ENCODE data around the gene CDH8.

The CDH8 gene

GRCh38 chr16:62036101-62036801, at the start of gene CDH8:
TSS of gene CDH8 (minus strand) at chr16:62036438. CDS start at chr16:62021403, 15,035 bp downstream.
- DNase-seq (ENCODE audit: low read depth in 2 of 2): no peak

- DNase-seq (ENCODE audit: low read depth in 2 of 2): no peak
Measured at GRCh38 chr16:62079236-62079635, 43.0 kb upstream of the CDH8 start.

GRCh38 chr16:62077998-62078397, 41.8 kb upstream of the CDH8 start:
- DNase-seq (ENCODE audit: low read depth in 2 of 2): no peak

GRCh38 chr16:62076886-62077285, 40.6 kb upstream of the CDH8 start:
- DNase-seq (ENCODE audit: low read depth in 2 of 2): no peak

- no peak for DNase-seq (ENCODE audit: low read depth in 2 of 2)
Measured at GRCh38 chr16:62068747-62069146, 32.5 kb upstream of the CDH8 start.

- no peak for DNase-seq (ENCODE audit: low read depth in 2 of 2)
Measured at GRCh38 chr16:62067981-62068380, 31.7 kb upstream of the CDH8 start.

GRCh38 chr16:62067182-62067581, 30.9 kb upstream of the CDH8 start:
- no peak for DNase-seq (ENCODE audit: low read depth in 2 of 2)

- DNase-seq (ENCODE audit: low read depth in 2 of 2): no peak
Measured at GRCh38 chr16:62066747-62067146, 30.5 kb upstream of the CDH8 start.

- no peak for DNase-seq (ENCODE audit: low read depth in 2 of 2)
Measured at GRCh38 chr16:62064173-62064572, 27.9 kb upstream of the CDH8 start.

GRCh38 chr16:62060089-62060488, 23.9 kb upstream of the CDH8 start:
- no peak for DNase-seq (ENCODE audit: low read depth in 2 of 2)

- DNase-seq (ENCODE audit: low read depth in 2 of 2): no peak
Measured at GRCh38 chr16:62059527-62059926, 23.3 kb upstream of the CDH8 start.

GRCh38 chr16:62058412-62058811, 22.2 kb upstream of the CDH8 start:
- no peak for DNase-seq (ENCODE audit: low read depth in 2 of 2)

GRCh38 chr16:62051942-62052341, 15.7 kb upstream of the CDH8 start:
- DNase-seq (ENCODE audit: low read depth in 2 of 2): no peak

GRCh38 chr16:62050793-62051192, 14.6 kb upstream of the CDH8 start:
- no peak for DNase-seq (ENCODE audit: low read depth in 2 of 2)

GRCh38 chr16:62046801-62047200, 10.6 kb upstream of the CDH8 start:
- no peak for DNase-seq (ENCODE audit: low read depth in 2 of 2)

- DNase-seq (ENCODE audit: low read depth in 2 of 2): no peak
Measured at GRCh38 chr16:62041401-62041800, 5.2 kb upstream of the CDH8 start.

GRCh38 chr16:62038646-62039045, 2.4 kb upstream of the CDH8 start:
- no peak for DNase-seq (ENCODE audit: low read depth in 2 of 2)

- no peak for DNase-seq (ENCODE audit: low read depth in 2 of 2)
Measured at GRCh38 chr16:62038225-62038624, 2.0 kb upstream of the CDH8 start.

- DNase-seq (ENCODE audit: low read depth in 2 of 2): no peak
Measured at GRCh38 chr16:62036802-62037135, 531 bp upstream of the CDH8 start.

GRCh38 chr16:62035115-62036092, 834 bp downstream of the CDH8 start:
- no peak for DNase-seq (ENCODE audit: low read depth in 2 of 2)

- no peak for DNase-seq (ENCODE audit: low read depth in 2 of 2)
Measured at GRCh38 chr16:62034231-62035114, 1.8 kb downstream of the CDH8 start.

- DNase-seq (ENCODE audit: low read depth in 2 of 2): no peak
Measured at GRCh38 chr16:62033065-62033464, 3.2 kb downstream of the CDH8 start.

Measured in stimulated activated CD8-positive, alpha-beta memory T cell treated with anti-CD3 and anti-CD28 coated beads, Interleukin-7, amount 100 ng/mL, for 4 hours (primary cell).